K562 (cell line): ENCODE data around the gene GPR4. TPM values are rescaled to one million over a fixed set of nuclear protein-coding genes. Genes with fewer than 3 reads are reported as not detected.

Experiments used
- ATF3 ChIP-seq, 2 experiments: fragments of 450-650 bp in 1 of 2; sonication (generic) in 1 of 2; formaldehyde crosslinking in 1 of 2; IDR thresholded peaks in 1 of 2; conservative IDR thresholded peaks in 1 of 2; 2 replicates each; pipeline versions ENCODE4 v1.6.1 to v1.8.1; 2016 to 2023; ENCODE audit warnings: mild to moderate bottlenecking in 2 of 2, moderate library complexity in 2 of 2, inconsistent platforms in 1 of 2, missing genetic modification reagents in 1 of 2
- BCL6 ChIP-seq: fragments of 250-450 bp; sonication (Bioruptor Pico); IDR thresholded peaks from 2 replicates; pipeline ENCODE4 v1.4.0; 2020
- CC2D1A ChIP-seq: fragments of 450-650 bp; IDR thresholded peaks from 2 replicates; pipeline ENCODE4 v1.6.1; 2017; ENCODE audit warnings: mild to moderate bottlenecking
- CHD2 ChIP-seq: IDR thresholded peaks from 2 replicates; pipeline ENCODE4 v1.6.1; 2011; ENCODE audit warnings: low read depth, low read length
- CREBBP ChIP-seq: IDR thresholded peaks from one replicate; pipeline ENCODE4 v1.6.1; 2012; ENCODE audit warnings: low read depth, mild to moderate bottlenecking, control low read depth, inconsistent platforms, low read length
- CREM ChIP-seq: IDR thresholded peaks from 2 replicates; pipeline ENCODE4 v1.6.1; 2014; ENCODE audit warnings: antibody characterized with exemption, low read depth
- CTCF ChIP-seq, 3 experiments: IDR thresholded peaks in 2 of 3; conservative IDR thresholded peaks in 1 of 3; 2 replicates each; pipeline ENCODE4 v1.5.1; 2011 to 2012; ENCODE audit warnings: low read length in 3 of 3, mild to moderate bottlenecking in 3 of 3, control low read depth in 2 of 3, improper control_type of control experiment in 1 of 3, inconsistent platforms in 1 of 3, low read depth in 1 of 3, mixed read lengths in 1 of 3, moderate library complexity in 1 of 3; ENCODE audit not compliant: insufficient read depth in 2 of 3
- E2F8 ChIP-seq: fragments of 450-650 bp; IDR thresholded peaks from 2 replicates; pipeline ENCODE4 v1.7.1; 2018; ENCODE audit warnings: mild to moderate bottlenecking, low read depth; ENCODE audit not compliant: partially characterized antibody
- EZH2 ChIP-seq: IDR thresholded peaks from 2 replicates; pipeline ENCODE4 v1.6.1; 2012; ENCODE audit warnings: low read depth, mild to moderate bottlenecking, inconsistent platforms, low read length, borderline replicate concordance
- FOXA3 ChIP-seq, 2 experiments: fragments of 450-650 bp in 1 of 2; sonication (generic) in 1 of 2; formaldehyde crosslinking; IDR thresholded peaks in 1 of 2; conservative IDR thresholded peaks in 1 of 2; 2 replicates each; pipeline versions ENCODE4 v1.4.0 to v1.8.0; 2020 to 2022; ENCODE audit warnings: mild to moderate bottlenecking in 2 of 2, missing genetic modification reagents in 1 of 2
- HDAC8 ChIP-seq: fragments of 450-650 bp; IDR thresholded peaks from 2 replicates; pipeline ENCODE4 v1.6.1; 2016; ENCODE audit warnings: mild to moderate bottlenecking, missing genetic modification characterization, moderate library complexity, missing compliant biosample characterization
- KLF6 ChIP-seq: fragments of 250-450 bp; sonication (Bioruptor Pico); IDR thresholded peaks from 2 replicates; pipeline ENCODE4 v1.4.0; 2020; ENCODE audit warnings: mild to moderate bottlenecking, moderate library complexity, borderline replicate concordance
- LARP7 ChIP-seq: fragments of 450-650 bp; IDR thresholded peaks from 2 replicates; pipeline ENCODE4 v1.6.1; 2016
- RBM25 ChIP-seq: fragments of 200-400 bp; formaldehyde crosslinking; IDR thresholded peaks from 2 replicates; pipeline ENCODE4 v1.6.1; 2018; ENCODE audit warnings: low read length, low read depth, moderate library complexity; ENCODE audit not compliant: severe bottlenecking
- SRSF9 ChIP-seq: fragments of 200-400 bp; formaldehyde crosslinking; IDR thresholded peaks from 2 replicates; pipeline ENCODE4 v1.6.1; 2017; ENCODE audit warnings: low read depth, low read length, borderline replicate concordance
- TCF7 ChIP-seq: sonication (generic); IDR thresholded peaks from 2 replicates; pipeline ENCODE4 v1.6.1; 2016; ENCODE audit warnings: antibody characterized with exemption, borderline replicate concordance
- ZNF23 ChIP-seq: fragments of 250-450 bp; sonication (Bioruptor Pico); IDR thresholded peaks from 2 replicates; pipeline ENCODE4 v1.4.0; 2020; ENCODE audit warnings: mild to moderate bottlenecking
- ZNF316 ChIP-seq: fragments of 450-650 bp; IDR thresholded peaks from 2 replicates; pipeline ENCODE4 v1.6.1; 2016
- ZNF444 ChIP-seq: fragments of 250-450 bp; sonication (Bioruptor Pico); IDR thresholded peaks from 2 replicates; pipeline ENCODE4 v1.4.0; 2020; ENCODE audit warnings: mild to moderate bottlenecking, moderate library complexity
- polyA plus RNA-seq, 8 experiments: library from polyadenylated mRNA; depleted of rRNA in 4 of 8; stranded (reverse) in 5 of 8; unstranded in 3 of 8; fragments of >200 nt; fragmentation: Nextera tagmentation in 2 of 8; fragmentation: Illumina TruSeq in 1 of 8; extraction: Ambion mirVana in 2 of 8; extraction: Trizol in 1 of 8; gene quantifications; 2 replicates each; pipeline versions ENCODE4 v1.2.1 to v1.2.3, GENCODE V29; 2011 to 2014; ENCODE audit warnings: inconsistent platforms in 1 of 8, missing spikeins in 1 of 8
- total RNA-seq, 7 experiments: library from RNA; depleted of rRNA in 6 of 7; stranded (reverse); fragments of >200 nt in 6 of 7; fragmentation: Illumina TruSeq in 2 of 7; extraction: Trizol in 2 of 7; gene quantifications; 2 replicates each; pipeline versions ENCODE4 v1.2.1 to v1.2.3, GENCODE V29; 2011 to 2021; ENCODE audit warnings: low replicate concordance in 1 of 7
- TF ChIP-seq, protein P1 (sequence below), 3 experiments: fragments of 200-800 bp in 1 of 3; fragments of 250-450 bp in 1 of 3; fragments of 450-650 bp in 1 of 3; sonication (Bioruptor Pico) in 1 of 3; sonication (Bioruptor generic) in 1 of 3; formaldehyde crosslinking in 1 of 3; IDR thresholded peaks; 2 replicates each; pipeline versions ENCODE4 v1.6.1 to v1.8.0; 2016 to 2022; ENCODE audit warnings: mild to moderate bottlenecking in 2 of 3, missing genetic modification characterization in 2 of 3, missing compliant biosample characterization in 1 of 3, moderate library complexity in 1 of 3

The GPR4 gene
- total and polyA plus RNA-seq, 9 of the 15 experiments (the other 6 are each of a cell fraction or from before 2014, with no cell fraction given): 0.03 to 0.09 (median 0.04) TPM; not detected in 5

GRCh38 chr19:45640849-45641273, 38.8 kb upstream of the GPR4 start (continued):
- TF ChIP-seq ZNF316 (no peak), RBM25 (no peak), FOXA3 (CRISPR knock-in tag; conservative IDR thresholded peaks at IDR 0.05 in 1 of 2, IDR thresholded peaks at IDR 0.05 in 1 of 2) (0 out of 4 replicates have a peak, but pooled peaks of 1 of the 2 experiments have one; percentile 30), HDAC8 (tag) (no peak), ATF3 (IDR thresholded peaks at IDR 0.05) (no peak), ATF3 (CRISPR knock-in tag; conservative IDR thresholded peaks at IDR 0.05) (no peak), ZNF23 (CRISPR knock-in tag) (no peak), ZNF444 (CRISPR knock-in tag) (no peak), CREM (0 out of 2 replicates have a peak, but pooled peaks have one; percentile 2), LARP7 (no peak), EZH2 (no peak), CHD2 (no peak), CC2D1A (no peak), CTCF (IDR thresholded peaks at IDR 0.05 in 2 of 3, conservative IDR thresholded peaks at IDR 0.05 in 1 of 3; ENCODE audit: insufficient read depth in 2 of 3, low read depth in 1 of 3, low read length in 3 of 3) (no peak), E2F8 (no peak), TCF7 (no peak), SRSF9 (no peak), CREBBP (no peak), KLF6 (CRISPR knock-in tag) (no peak), BCL6 (CRISPR knock-in tag) (no peak)
- TF ChIP-seq, protein P1, sequence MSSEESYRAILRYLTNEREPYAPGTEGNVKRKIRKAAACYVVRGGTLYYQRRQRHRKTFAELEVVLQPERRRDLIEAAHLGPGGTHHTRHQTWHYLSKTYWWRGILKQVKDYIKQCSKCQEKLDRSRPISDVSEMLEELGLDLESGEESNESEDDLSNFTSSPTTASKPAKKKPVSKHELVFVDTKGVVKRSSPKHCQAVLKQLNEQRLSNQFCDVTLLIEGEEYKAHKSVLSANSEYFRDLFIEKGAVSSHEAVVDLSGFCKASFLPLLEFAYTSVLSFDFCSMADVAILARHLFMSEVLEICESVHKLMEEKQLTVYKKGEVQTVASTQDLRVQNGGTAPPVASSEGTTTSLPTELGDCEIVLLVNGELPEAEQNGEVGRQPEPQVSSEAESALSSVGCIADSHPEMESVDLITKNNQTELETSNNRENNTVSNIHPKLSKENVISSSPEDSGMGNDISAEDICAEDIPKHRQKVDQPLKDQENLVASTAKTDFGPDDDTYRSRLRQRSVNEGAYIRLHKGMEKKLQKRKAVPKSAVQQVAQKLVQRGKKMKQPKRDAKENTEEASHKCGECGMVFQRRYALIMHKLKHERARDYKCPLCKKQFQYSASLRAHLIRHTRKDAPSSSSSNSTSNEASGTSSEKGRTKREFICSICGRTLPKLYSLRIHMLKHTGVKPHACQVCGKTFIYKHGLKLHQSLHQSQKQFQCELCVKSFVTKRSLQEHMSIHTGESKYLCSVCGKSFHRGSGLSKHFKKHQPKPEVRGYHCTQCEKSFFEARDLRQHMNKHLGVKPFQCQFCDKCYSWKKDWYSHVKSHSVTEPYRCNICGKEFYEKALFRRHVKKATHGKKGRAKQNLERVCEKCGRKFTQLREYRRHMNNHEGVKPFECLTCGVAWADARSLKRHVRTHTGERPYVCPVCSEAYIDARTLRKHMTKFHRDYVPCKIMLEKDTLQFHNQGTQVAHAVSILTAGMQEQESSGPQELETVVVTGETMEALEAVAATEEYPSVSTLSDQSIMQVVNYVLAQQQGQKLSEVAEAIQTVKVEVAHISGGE (CRISPR knock-in tag; IDR thresholded peaks at IDR 0.05): no peak; a peak in 1 of 6 replicates
